HG03280 (cell line): Measurements from ENCODE around the gene MAPKAP1.

Source experiments
- ATAC-seq: cut with Tn5 transposase; IDR thresholded peaks from one replicate; pipeline ENCODE4 v1.9.1; 2021; ENCODE audit warnings: mild to moderate bottlenecking, moderate library complexity; ENCODE audit not compliant: unreplicated experiment

MAPKAP1 gene

DNA sequence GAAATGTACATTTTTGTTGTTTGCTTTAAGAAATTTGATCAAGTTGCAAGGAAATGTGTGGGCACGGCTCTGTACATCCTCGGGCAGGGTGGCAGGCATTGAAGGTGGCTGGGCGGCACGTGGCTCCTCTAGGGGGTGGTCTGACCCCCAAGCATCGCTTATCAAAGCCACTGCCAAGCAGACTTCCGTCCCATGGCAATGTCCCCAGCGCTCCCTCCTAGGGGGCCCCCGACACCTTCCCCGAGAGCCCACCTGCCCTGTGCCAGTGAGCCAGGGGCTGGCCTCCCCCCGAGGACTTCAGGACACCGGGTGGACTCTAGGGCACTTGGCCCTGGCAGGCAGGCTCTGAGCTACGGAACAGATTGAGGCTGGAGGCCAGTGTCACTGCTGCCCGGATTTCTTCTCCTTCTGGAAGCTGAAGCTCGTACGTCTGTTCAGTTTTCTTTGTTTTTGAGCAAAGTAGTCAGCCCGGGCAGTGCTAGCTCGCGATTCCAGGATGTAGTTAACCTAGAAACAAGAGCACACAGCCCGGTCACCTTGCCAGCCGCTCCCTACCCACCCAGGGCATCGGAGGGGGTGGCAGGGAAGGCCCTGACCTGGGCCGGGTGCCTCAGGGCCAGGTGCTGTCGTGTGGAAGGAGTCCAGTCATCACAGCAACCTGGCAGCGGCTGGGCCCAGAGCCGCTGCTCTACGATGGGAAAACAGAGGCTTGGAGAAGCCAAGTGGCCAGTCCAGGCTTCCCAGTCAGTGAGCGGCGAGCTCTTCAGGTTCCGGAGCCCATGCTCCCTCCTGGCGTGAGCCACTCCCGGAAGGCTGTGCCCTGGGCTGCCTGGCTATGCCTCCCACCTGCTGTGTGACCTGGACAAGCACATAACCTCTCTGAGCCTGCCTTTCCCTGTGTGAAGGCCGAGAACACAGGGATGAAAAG, 268.2 kb downstream of the MAPKAP1 start:
- no peak for ATAC-seq

DNA sequence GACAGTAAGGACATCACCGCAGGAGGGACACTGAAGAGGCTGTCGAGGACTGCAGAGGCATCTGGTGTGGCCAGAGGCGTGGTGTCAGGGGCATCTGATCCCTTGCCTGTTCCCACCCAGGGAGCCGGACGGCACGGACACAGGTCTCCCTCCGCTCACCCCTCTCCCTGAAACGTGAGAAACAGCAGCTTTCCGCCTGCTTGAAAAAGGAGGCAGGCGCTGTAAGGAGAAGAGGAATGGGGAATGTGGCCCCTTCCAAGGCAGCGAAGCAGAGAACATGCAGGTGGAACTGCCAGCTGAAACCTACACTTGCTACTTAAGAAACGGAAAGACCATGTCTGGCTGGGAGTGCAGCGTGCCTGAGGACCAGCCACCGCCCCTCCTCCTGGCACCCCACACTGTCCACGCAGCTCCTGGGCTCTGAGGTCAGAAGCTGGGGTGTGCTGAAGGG, 269.2 kb downstream of the MAPKAP1 start:
- ATAC-seq: no peak

DNA sequence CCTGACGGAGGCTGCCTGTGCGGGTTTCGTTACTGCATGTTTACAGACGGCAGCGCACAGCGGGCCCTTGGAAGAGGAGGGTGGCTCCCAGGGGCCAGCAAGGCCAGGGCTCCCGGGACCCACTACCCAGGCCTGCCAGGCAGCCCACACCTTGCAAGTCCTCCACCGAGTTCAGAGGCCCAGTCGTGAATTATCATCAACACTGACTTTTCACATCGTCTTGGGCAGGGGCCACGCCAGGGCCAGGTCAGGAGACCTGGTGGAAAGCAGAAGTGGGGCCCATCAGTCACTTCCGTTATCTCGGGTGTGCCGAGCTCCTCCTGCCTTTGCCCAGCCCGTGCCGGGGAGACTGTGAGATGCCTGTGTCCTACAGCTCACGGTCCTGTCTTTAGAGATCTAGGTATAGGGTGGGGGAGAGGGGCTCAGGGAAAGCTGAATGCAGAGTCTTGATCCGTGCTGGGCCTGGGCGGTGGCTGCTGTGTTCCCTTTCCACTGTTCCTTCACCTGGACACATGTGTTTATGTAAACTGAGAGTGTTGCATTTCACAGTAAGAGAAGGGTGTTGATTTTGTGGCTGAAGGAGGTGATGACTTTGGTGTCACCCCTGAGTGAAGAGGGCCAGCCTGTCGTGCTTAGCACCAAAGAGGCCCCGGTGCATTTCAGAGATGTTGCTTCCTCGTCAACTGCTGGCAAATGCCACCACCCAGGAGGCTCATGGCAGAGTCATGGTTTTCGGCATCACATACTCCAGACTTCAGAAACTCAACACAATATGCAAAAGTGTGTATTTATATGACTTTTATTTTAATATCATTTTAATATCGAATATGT, 270.2 kb downstream of the MAPKAP1 start:
- ATAC-seq: no peak

DNA sequence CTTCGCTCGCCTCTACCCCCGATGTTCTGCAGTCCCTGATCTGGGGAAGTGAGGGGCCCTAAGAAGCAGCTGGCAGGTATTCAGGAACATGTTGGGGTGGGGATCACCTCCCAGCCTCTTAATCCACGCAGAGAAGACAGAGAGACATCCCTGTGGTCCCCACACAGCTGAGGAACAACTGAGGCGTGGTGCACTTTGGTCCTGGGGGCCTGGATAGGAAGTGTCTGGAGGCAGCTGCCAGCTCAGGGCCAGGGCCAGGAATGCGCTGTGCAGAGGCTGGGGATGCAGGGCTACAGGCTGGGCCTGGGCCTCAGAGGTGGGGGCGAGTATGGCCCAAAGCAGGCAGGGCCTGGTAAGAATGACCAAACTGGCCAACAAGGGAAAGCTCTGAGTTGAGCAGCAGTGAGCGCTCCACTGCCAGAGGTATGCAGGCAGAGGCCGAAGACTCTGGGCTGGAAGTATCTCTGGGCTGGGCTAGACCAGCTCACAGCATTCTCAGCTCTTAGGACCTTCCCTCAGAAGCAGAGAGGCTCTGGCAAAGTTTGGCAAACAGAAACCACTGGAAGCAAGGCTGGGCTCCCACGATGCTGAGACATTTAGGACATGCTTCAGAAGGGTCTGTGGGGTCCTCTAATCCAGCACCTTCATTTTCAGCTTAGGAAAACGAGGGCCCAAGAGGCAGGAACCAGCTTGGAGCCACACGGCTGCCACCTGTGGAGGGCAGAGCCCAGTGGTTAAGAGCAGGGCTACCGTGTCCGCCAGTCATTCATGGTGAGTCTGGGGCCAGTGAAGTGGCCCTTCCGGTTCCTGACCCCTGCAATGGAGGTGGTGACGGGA, 271.0 kb downstream of the MAPKAP1 start:
- ATAC-seq: no peak

DNA sequence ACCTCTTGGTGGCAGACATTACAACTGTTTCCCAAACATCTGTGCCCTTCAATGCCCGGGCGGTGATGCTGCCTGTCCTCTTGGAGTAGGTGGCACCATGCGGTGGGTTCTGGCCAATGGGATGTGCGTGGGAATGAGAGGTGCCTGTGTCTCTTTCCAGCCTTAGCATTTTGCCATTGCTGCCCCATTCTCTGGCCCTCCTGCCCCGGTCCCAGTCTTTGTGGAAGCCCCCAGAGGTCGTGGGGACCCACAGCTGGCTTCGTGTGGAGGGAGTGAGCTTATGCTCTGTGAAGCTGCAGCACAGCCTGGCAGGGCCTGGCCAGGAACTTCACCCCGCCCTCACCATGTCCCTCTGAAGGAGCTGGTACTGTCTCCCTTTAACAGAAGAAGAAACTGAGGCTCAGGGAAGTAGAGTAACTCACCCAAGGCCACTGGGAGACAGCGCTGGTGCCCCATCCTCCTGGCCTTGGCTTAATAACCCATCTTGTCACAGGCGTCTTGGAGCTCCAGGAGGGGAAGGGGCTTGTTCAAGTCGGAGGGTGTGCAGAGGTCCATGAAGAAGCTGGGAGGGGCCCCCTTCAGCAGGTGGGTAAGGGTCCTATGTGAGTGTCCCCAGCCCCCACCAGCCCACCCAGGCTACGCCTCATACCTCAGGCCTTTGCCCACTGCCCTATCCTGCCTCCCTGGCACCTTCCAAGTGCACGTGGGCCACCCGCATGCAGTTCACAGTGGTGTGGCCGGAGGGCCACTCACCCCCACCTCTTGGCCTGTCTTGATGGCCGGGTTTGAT, 271.8 kb downstream of the MAPKAP1 start:
- no peak for ATAC-seq

DNA sequence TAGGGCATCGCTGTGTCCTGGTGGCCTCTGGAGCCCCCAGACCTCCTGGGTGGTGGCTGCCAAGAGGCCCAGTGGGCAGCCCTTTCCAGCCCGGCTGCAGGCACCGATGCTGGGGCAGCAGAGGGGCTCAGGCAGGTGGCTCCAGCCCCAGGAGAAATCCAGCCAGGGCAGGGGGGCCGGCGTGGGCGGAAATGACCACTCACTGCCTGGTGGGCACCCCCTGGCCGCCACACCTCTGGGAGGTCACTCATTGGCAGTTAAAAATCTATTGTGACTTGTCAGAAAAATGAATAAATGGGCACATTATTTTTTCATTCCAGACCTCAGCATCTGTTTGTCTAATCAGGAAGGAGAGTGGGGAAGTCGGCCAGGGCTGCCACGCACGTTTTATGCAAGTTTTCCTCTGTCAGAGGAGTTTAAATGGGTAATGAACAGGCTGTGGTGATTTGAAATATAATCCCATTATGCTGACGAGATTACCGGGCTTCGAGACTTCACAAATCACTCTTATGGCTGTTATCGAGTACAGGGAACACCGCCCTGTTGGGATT, 273.5 kb downstream of the MAPKAP1 start:
- ATAC-seq: no peak

DNA sequence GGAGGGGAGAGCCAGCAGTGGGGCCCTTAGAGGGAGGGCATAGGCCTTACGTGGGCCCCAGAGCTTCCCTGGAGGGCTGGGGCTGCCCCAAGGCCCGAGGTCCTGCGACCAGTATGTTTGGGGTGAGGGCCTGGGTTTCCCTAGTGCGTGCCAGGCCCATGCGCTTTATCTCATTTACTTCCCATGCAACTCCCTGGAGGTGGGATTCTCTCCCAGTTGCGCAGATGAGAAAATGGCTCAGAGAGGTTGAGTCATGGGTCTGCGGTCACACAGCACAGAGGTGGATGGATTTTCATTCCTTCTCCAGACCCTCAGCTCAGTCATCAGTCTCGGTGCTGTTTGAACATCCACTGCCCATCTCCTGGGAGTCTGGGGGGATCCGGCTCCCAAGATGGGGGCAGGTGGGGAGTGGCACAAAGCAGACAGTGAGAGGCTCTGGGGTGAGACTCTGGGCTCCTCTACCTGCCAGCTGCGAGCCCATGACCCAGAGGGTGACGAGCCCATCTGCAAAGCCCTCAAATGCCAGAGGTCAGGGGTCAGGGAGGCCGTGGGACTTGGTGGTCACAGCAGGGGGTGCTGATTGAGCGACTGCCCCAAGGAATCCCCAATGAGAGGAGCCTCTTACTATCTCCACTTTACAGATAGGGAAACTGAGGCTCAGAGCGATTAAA, 274.2 kb downstream of the MAPKAP1 start:
- ATAC-seq: no peak

DNA sequence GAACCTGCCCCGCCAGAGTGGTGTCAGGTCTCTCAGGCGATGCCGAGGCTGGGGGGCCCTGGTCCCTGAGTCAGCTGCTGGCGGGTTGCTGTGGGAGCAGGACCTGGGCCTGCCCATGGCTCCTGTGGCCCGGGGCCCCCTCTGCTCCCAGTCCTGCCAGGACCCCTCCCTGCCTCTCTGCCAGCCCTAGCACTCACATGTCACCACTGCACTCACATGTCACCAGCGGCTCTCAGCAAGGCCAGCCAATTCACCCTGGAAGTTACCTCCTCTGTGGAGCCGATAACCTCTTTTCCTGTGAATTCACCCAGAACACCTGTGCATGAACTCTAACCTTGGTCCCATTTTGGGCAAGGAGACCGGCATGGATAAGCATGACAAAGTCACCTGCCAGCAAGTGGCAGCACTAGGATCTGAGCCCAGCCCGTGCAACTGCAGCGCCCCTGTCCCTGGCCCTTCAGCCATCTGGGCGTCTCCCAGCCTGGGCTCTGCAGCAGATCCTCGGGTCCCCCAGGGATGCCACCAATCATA, 275.2 kb downstream of the MAPKAP1 start:
- ATAC-seq: no peak

DNA sequence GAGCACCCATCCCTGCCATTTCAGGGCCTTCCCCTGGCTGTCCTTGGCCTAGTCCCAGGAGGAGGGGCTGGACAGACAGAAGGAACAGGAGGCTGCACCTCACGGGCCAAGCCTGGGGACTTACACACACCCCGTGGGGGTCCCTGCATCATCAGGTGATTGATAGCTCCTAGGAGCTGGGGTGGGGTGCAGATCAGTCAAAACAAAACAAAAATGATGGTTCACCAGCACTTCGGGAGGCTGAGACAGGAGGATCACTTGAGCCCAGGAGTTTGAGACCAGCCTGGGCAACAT, 276.0 kb downstream of the MAPKAP1 start:
- no peak for ATAC-seq

DNA sequence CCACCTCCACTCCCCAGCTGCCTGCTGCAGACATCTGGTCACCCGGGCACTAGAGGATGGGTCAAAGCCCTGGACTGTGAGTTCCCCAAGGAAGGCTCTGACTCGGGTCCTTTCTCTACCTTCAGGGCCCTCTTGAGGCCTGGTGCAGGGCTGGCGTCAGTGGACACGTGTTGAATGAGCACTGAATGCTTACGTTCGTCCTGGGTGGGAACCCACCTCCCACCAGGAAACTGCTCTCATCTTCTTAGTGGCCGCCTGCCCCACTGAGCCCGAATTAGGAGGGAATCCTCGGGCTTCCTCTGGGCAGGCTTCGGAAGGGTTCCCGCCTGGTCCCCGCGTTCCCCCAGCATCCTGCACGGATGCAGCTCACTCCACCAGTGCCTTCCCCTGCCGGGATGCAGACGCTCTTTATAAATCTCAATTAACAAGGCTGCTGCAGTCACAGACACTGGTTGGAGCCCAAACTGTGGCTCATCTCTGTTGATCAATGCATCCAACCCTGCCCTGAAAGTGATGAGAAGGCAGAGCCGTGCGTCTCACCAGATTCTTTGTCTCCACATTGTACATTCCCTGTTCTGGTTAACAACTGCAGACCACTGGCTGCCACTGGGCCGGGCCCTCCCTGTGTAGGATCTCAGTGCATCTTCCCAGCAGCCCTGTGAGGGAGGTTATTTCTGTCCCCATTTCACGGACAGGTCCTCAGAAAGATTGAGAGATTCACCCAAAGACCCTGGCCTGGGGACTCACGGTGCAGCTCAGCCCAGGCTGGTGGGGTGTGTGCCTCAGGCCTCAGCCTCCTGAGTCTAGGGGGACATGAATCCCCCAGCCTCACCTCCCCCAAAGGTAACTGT, 276.6 kb downstream of the MAPKAP1 start:
- ATAC-seq: no peak

DNA sequence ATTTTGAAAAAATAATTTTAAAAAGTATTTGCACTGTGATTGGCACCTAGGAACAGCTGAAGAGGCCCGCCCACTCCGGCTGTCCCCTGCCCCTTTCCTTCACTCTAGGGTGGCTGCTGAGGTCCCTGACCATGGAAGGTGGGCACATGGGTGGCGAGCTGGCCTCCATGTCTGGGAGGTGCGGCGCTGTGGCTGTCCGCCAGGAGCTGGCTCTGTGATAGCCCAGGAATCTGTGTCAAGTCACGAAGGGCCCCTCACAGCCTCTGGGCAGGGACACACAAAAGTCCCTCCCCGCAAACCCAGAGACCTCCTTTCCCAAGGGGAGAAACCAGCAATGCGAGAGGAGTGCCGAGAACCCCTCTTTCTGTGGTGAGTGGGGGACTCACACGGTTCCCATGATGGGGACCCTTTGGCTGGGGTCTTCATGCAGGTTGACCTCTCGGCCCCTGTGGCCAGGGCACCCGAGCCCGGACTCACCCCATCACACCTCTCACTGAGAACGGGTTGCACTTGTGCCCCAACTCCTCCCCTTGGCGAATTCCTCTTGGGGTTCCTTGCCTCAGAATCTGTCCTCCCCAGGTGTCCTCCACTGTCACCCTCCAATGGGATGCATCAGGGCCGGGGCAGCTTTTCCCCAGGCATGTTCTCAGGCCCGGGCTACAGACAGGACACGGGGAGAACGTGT, 277.4 kb downstream of the MAPKAP1 start:
- ATAC-seq: no peak

DNA sequence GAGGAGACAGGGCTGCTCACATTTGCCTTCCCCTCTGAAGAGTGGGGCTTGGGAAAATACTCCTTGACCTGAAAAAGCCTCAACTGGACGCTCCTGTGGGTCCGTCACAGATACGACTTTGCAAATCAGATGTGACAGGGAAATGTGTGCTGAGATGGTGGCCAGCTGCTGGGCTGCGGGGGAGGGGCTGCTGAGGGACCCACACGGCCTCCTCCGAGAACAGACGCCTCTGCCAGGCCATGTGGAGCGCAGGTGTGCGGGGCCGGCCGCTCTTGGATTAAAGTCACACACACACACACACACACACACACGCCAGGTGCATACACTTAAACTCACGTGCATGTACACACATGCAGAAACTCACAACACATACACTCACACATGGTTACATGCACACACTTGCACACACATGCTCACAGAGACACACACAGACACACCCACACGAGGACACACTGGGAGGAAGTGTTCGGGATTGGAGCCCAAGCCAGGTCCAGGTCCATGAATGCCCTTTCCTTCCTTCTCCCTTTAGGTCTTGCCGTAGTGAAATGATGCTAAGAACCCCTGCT, 278.0 kb downstream of the MAPKAP1 start:
- no peak for ATAC-seq

DNA sequence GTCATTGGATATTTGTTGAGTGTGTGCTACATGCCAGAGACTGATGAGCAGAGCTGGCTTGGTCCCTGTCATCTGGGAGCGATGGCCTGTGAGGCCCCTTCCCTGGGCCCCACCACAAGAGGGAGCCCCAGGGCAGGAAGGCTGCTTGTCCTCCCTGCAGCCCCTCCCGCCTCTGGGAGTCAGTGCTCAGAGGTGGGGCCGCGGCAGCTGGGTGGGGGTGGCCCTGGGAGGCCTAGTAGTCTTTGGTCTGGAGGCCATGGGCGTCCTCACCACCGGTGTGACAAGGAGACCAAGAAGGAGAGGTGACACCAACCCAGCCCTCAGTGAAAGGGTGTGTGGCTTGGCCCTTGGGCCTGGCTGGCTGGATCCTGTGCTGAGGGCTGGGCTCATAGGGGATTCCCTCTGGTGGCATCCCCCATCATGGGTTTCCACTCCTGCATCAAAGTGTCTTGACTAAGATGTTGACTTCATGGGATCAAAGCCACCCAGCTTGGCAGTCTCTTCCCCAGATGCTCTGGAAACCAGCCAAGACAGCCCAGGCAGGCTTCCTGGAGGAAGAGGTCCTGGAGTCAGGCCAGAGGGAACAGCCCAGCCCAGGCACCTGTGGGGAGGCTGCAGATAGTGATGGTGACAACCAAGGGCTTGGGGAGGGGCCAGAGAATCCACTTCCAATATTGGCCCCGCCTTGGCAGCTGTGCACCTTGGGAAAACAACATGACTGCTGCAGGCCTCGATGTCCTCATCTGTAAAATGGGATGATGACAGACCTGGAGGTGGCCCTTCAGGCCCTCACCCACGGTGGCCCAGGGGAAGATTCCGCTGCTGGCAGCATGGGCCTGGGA, 278.7 kb downstream of the MAPKAP1 start:
- ATAC-seq: no peak

DNA sequence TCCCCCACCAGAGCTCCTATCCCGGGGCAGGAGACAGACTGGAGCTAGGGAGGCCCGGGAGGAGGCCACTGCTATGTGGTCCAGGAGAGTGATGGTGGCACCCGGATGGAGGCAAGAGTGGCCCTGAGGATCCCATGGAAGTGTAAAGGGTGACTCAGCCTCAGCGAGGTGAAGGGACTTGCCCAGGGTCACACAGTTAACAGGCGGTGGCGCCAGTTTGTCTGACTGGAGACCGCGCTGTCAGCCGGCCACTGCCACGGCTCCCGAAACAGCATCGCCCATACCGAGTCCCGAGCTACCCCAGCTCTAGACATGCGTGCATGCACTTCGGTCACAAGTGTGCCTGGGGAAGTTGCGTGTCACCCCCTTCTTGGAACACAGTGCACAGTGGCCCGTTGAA, 279.5 kb downstream of the MAPKAP1 start:
- ATAC-seq: no peak

DNA sequence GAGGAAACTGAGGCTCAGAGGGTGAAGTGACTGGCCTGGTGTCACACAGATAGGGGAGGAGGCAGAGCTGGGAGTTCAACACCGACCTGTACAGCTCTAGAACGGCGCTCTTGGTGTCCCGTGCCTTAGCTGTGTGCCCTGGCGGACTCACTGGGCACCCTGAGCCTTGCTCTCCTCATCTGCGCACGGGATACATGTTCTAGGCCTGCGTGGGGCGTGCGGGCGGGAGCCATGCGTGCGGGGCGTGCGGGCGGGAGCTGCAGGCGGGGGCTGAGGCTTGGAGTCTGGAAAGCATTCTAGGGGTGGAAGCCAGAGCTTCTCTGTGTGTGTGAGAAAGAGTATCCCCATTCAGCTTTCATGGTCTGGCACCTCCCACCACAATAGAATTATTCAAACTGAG, 280.1 kb downstream of the MAPKAP1 start:
- ATAC-seq: no peak

DNA sequence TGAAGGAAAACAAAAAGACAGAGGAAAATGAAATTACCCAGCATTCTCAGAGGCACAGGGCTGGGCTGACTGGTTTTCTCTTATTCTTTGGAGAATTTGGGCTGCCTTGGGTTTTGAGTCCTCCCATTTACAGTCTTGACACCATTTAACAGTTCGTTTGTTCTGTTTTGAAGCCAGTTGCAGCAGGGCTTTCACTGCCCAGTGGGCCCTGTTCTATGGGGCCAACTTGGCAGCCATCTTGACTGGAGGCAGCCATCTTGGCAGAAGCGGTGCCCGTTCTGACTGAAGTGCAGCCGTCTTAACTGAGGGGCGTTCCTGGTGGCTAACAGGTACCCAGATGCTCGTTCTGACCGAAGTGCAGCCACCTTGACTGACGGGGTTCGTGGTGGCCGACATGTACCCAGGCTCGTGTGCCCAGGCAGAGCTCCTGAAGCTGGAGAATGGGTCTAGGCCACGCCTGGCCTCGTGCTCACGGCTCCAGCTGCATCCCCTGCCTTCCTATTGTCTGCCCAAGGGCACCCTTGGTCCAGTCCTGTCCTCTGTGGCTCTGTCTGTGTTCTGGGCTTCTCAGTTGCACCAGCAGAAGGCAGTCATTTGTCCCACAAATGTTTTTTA, 281.0 kb downstream of the MAPKAP1 start:
- ATAC-seq: no peak
